GM19463 (cell line): ENCODE measurements around the gene SRCAP.
"Not testable (repeated sequence)": the region's sequence is repeated elsewhere in the genome, so short reads cannot be mapped to it uniquely, and the experiment has no call there.

ENCODE experiments used
- ATAC-seq: cut with Tn5 transposase; IDR thresholded peaks from one replicate; pipeline ENCODE4 v1.9.1; 2021; ENCODE audit warnings: mild to moderate bottlenecking, moderate library complexity; ENCODE audit not compliant: unreplicated experiment

The SRCAP gene

DNA sequence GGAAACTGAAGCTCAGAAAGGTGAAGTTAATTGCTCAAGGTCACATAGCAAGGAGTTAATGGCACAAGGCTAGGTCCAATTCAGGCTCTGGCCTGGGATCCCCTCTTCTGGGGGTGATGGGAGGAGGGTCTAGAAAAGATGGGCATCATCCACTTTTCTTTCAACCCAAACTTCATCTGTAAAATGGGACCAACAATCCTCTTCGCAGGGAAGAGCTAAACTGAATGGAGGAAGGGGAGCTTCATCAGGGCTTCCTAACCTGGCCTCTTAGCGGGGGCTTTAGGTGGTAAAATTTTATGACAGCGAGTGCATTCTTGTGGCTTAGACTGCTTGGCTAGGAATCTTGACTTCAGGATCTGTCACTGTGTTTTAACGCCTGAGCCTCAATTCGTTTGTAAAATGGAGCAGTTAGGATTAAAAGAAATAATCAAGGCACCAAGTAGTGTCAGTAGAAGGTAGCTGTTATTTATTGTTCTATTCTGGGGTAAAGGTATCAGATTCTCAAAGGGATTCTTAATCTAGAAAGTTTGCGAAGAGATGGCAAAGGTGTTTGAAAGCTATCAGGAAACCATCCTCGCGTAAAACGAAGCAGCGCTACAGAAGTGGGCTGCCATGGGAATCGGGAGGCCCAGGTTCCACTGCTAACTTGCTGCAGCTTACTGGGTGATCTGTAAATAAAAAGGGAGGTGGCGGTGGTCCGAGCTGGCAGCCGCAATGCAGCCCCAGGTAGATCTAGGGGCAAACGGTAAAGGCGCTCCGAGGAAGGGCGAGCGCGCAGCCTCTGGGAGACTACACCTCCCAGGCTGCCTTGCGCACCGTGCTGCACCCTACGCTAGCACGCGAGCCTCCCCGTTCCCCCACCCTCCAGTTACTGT is 1.5 kb upstream of the SRCAP start:
- peak; percentile 83 for ATAC-seq

DNA sequence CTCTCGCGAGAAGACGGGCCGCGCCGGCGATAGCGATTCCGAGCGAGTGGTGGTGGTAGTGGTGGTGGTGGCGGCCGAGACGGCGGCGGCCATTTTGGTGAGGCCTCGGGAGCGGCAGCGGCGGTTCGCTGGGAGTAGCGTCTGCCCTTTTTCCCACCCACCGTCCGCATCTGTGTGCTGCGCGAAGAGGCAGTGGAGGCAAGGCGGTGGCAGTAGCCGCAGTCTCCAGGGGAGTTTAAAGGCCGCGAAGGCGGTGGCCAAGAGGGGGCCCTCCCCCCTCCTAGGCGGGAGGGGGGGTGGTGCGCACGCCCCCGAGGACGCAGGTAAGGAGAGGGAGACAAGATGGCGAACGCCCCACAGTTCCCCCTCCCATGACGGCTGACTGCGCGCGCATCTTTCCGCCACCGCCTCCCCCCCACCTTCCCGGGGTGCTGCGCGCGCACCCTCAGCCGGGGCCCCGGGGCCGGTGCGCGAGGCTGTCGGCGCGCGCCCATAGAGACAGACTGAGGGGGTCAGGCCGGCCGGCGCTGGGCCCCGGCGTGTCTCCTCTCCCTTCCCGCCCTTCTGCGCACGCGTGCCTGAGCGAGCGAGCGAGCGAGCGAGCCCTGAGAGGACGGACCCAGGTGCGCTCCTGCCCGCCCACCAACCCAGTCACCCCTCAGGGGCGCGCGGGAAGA is 694 bp upstream of the SRCAP start:
- ATAC-seq, result peak; percentile 59

DNA sequence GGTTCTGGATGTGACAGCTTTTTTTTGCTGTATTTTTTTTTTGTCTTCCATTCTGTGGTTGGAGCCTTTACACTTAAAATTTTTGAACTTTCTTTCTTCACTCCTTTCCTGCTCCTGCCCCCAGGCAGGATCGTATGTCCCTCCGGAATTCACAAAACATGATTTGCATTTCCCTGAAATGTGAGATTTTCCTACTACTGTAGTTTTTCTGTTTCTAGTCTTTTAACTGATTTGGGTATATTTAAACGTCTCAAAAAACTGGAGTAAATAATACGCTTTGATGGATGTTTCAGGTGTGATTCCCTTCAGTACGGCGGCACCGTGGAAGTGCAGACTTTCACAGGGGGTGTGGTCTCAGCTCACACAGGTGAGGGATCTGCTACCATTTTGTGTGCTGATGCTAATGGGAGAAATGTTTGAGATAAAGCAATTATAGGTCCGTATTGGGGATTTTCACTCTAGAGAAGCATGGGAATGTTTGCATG is 686 bp downstream of the SRCAP start:
- ATAC-seq, result no peak

DNA sequence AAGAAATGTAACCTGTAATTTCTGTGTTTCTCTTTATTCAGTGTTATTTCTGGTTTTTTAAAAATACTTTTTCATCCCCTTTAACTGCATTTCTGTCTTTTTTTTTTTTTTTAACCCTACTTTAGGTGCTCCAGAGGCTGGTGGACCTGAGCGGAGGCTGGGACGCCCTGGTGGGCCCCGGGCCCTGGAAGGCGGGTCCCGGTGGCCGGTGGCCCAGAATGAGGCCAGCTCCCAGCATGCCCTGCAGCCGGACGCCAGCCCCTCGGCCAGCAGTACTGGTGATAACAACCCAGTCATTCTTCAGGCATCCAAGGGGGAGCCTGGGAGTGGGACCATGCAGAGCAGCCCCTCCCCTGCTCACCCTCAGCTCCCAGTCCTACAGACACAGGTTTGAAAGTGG is 1.5 kb downstream of the SRCAP start:
- no peak for ATAC-seq

DNA sequence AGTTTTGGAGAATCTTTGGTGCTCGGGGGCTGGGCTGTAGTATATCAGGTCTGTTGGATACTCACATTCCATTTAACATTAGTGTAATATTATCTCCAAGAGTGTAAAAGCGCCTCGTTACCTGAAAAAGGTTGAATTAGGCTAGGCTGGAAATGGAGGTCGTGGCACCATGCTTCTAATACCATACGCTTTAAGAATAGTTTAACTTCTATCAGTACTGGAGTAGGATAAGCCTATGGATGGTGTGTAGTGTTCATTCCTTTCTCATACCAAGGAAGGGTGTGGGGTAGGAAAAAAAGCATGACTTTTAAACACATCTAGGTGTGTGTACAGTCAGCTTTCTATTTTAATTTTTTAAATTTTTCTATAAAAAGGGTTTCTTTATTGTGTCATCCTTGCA is 2.0 kb downstream of the SRCAP start:
- no peak for ATAC-seq

DNA sequence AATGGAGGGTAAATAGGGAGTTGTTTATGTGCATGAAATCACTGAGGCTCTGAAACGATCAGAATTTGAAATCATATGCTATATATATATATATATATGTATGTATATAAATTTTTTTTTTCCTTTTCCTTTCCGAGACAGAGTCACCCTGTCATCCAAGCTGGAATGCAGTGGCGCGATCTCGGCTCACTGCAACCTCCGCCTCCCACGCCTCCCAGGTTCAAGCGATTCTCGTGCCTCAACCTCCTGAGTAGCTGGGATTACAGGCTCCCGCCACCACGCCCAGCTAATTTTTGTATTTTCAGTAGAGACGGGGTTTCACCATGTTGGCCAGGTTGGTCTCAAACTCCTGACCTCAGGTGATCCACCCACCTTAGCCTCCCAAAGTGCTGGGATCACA is 4.1 kb downstream of the SRCAP start:
- not testable (repeated sequence) for ATAC-seq

DNA sequence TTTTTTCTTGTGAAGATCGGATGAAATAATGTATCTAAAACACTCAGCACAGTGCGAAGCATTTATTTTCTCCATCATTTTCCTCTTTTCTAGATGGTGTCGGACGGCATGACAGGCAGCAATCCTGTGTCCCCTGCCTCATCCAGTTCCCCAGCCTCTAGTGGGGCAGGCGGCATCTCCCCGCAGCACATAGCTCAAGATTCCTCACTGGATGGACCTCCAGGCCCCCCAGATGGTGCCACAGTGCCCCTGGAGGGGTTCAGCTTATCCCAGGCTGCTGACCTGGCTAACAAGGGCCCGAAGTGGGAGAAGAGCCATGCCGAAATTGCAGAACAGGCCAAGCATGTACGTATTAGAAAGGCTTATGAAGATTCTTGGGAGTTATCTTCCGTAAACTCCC is 5.0 kb downstream of the SRCAP start:
- ATAC-seq, result no peak

DNA sequence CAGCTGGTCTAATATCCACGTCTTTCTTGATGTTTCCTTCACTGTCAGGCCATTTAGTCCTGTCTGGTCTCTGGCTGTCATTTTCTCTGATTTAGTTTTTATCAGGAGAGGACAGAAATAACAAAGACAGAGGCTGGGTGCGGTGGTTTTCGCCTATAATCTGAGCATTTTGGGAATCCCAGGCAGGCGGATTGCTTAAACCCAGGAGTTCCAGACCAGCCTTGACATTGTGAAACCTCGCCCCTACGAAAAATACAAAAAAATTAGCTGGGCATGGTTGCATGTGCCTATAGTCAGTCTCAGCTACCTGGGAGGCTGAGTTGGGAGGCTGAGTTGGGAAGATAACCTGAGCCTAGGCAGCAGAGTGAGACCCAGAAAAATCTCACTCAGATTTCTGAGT is 7.1 kb downstream of the SRCAP start:
- no peak for ATAC-seq

DNA sequence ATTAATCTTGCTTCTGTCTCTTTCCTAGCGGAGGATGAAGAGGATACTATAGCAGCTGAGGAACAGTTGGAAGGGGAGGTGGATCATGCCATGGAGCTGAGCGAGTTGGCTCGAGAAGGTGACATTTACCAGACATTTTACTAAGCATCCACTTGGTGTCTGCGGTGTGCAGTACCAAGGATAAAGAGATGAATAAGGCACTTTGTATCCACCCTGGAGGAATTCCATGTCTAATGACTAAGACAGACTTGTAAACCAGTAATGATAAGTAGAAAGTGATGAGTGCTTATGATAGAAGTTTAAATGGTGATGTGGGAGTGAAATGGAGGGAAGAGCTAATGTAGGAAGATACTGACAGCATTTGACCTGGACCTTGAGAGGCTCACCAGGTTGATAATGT is 12.0 kb downstream of the SRCAP start:
- ATAC-seq, result no peak

DNA sequence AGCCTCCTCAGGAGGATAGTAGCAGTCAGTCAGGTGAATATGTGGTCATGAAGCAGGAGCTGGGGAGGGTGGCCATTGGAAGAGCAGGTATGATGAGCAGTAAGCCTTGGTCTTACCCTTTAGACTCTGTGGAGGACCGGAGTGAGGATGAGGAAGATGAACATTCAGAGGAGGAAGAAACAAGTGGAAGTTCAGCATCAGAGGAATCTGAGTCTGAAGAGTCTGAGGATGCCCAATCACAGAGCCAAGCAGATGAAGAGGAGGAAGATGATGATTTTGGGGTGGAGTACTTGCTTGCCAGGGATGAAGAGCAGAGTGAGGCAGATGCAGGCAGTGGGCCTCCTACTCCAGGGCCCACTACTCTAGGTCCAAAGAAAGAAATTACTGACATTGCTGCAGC is 12.7 kb downstream of the SRCAP start:
- no peak for ATAC-seq

DNA sequence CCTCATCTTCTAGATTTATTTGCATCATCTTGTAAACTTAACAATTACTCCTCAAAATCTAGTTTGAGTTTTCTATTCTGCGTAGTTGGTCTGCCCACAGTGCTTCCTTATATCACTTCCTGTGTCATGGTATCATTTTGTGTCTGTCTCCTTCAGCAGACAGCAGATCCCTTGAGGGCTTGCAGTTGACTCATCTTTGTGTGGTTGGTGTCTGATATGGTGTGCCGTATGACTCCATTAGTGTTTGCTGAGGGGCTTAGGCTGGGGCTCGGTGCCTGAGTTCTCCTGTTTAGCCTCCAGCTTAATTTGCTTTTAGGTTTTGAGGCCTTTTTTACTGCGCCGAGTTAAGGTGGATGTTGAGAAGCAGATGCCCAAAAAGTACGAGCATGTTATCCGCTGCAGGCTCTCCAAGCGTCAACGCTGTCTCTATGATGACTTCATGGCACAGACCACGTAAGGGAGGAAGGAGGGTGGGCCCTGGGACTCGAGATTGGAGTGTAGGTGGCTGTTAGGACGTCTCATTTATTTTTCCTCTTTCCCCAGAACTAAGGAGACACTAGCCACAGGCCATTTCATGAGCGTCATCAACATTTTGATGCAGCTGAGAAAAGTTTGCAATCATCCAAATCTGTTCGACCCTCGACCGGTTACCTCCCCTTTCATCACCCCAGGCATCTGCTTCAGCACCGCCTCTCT is 16.9 kb downstream of the SRCAP start:
- no peak for ATAC-seq

DNA sequence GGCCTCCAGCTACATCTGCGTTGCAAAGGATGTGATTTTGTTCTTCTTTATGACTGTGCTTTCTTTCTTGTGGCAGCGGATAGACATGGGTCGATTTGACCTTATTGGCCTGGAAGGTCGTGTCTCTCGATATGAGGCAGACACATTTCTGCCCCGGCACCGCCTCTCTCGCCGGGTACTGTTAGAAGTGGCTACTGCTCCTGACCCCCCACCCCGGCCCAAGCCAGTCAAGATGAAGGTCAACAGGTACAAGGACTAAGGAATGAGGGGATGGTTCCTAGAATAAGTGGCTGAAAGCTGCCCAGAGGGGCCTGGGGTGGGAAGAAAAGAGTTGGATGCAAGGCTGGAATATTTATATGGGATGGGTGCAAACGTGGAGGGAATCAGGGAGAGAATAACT is 21.1 kb downstream of the SRCAP start:
- ATAC-seq, result no peak

DNA sequence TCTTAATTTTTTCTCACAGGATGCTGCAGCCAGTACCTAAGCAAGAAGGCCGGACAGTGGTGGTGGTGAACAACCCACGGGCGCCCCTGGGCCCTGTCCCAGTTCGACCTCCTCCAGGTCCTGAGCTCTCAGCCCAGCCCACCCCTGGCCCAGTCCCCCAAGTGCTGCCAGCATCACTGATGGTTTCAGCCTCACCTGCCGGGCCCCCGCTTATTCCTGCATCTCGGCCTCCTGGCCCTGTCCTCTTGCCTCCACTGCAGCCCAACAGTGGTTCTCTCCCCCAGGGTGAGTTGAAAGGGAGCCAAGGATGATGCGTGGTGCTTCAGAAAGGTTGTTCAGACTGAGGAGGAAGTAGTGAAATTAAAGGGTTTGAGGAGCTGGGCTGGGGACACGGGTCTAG is 21.7 kb downstream of the SRCAP start:
- ATAC-seq, result no peak

DNA sequence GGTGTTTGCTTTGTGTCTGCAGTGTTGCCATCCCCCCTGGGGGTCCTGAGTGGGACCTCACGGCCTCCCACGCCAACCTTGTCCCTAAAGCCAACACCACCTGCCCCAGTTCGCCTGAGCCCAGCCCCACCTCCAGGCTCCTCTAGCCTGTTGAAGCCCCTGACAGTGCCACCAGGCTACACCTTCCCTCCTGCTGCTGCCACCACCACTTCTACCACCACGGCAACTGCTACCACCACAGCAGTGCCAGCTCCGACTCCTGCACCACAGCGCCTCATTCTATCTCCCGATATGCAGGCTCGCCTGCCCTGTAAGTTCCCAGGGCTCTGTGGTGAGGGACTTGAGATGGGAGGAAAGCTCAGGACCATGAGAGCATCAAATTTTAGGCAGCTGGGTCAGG is 22.2 kb downstream of the SRCAP start:
- no peak for ATAC-seq

DNA sequence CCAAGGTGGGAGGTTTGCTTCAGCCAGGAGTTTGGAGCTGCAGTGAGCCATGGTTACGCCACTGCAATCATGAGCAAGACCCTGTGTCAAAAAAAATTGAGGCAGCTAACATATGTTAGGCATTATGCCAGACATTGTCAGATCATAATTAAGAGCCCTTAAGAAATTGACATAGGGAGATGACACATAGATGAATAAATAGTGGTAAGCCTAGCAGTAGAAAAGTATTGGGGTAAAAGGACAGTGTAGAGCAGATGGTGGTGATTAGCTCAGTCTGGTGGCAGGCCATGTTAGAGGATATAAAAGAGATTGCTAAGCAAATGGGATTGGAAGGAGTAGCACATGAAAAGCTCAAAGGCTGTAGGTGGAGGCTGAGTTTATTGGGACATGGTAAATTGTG is 22.6 kb downstream of the SRCAP start:
- no peak for ATAC-seq

DNA sequence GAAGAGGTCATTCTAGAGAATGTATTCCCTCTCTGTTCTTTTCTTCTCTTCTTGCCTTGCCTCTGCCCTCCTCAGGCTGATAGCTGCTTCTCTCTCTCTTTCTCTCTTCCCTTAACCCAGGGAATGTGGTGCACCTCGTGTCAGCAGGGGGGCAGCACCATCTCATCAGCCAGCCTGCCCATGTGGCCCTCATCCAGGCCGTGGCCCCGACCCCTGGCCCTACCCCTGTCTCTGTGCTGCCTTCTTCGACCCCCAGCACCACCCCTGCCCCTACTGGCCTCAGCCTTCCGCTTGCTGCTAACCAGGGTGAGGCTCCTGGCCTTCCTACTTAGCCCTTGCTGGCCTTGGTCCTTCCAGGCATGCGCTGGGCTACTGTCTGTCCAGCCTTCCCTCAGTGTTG is 23.5 kb downstream of the SRCAP start:
- no peak for ATAC-seq

DNA sequence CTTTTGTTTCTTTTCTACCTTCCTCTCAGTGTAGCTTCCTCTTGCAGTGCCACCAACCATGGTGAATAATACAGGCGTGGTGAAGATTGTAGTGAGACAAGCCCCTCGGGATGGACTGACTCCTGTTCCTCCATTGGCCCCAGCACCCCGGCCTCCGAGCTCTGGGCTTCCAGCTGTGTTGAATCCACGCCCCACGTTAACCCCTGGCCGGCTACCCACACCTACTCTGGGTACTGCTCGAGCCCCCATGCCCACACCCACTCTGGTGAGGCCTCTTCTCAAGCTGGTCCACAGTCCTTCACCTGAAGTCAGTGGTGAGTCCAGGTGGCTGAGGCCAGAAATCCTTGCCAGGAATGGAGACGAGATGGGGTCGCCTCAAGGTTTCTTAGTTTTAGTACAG is 23.9 kb downstream of the SRCAP start:
- ATAC-seq, result no peak

DNA sequence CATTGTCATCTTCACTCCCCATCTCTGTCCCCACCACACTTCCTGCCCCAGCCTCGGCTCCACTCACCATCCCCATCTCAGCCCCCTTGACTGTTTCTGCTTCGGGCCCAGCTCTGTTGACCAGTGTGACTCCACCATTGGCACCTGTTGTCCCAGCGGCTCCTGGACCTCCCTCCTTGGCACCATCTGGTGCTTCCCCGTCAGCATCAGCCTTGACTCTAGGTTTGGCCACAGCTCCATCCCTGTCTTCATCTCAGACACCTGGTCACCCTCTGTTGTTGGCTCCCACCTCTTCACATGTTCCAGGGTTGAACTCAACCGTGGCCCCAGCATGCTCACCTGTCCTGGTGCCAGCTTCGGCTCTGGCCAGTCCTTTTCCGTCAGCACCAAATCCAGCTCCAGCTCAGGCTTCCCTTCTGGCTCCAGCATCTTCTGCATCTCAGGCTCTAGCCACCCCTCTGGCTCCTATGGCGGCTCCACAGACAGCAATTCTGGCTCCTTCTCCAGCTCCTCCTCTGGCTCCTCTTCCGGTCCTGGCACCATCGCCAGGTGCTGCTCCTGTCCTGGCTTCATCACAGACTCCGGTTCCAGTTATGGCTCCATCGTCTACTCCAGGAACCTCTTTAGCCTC is 24.9 kb downstream of the SRCAP start:
- ATAC-seq, result no peak

DNA sequence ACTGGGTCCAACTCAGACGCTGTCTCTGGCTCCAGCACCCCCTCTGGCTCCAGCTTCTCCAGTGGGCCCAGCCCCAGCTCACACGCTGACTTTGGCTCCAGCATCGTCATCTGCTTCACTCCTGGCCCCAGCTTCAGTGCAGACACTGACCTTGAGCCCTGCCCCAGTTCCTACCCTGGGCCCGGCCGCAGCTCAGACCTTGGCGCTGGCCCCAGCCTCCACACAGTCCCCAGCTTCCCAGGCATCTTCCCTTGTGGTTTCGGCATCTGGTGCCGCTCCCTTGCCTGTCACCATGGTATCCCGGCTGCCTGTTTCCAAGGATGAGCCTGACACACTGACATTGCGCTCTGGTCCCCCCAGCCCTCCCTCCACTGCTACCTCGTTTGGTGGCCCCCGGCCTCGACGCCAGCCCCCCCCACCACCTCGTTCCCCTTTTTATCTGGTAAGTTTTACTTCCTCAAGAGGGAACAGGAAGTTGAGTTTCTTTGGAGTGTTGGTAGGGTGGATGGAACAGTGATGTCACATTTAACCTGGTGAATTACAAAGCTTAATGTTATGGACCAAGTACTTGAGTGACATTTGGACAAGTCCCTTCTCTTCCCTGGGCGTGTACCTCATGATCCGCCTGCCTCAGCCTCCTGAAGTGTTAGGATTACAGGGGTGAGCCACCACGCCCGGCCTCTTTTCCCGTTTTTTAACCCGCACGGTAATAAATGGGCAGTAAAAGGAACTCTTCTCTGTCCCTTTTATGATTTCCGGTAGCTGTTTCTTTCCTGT is 25.9 kb downstream of the SRCAP start:
- ATAC-seq, result no peak

DNA sequence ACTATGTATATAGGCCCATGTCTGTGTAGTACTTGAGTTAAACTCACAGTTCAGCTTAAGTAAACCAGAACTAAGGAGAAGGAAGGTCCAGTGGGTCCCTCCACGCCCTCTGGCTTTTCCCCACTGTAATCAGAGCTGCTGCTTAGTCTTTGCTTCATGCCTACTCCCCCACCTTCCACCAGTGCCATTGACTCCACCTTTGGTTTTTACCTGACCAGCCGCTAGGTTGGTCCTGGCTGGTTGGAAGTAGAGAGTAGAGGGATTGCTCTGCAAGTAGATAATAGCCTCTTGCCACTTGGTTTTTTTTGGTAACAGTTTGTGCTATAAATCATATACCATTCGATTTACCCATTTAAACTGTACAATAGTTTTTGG is 26.4 kb downstream of the SRCAP start:
- no peak for ATAC-seq

DNA sequence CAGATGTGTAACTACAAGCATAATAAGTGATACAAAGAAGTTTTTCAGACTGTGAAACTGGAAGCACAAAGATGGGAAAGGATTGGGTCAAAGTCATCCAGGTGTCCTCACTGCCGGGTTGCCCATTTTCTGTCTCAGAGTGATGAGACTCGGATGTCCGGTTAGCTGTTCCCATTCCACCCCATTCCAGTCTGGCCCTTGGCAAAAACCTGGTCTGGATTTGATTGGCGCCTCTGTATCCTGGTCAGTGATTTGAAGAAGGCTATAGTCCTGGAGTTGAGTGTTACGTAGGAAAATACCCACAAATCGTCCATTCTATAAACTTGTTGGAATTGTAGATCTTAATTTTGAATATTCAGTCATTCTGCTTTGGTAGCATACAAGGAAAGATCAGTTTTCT is 29.4 kb downstream of the SRCAP start:
- no peak for ATAC-seq
